Activated CD8-positive, alpha-beta T cell treated with anti-CD3 and anti-CD28 coated beads for 36 hours (primary cell): ENCODE data around the gene PRKCE. TPM values are rescaled to one million over a fixed set of nuclear protein-coding genes. Genes with fewer than 3 reads are reported as not detected.
"Not testable (repeated sequence)": the region's sequence is repeated elsewhere in the genome, so short reads cannot be mapped to it uniquely, and the experiment has no call there.

Source experiments
- ATAC-seq: fragments of 200-7000 bp; cut with Tn5 transposase; one replicate; pipeline ENCODE4 v1.10.0; 2021; ENCODE audit warnings: mild to moderate bottlenecking, moderate library complexity
- CTCF ChIA-PET: fragments of 350-600 bp; sonication (Branson Sonifier 250); formaldehyde crosslinking; loops from one replicate; lab custom pipeline; 2021; ENCODE audit warnings: antibody characterized with exemption; lab: Charles Lee
- POLR2A ChIA-PET: fragments of 350-600 bp; sonication (Branson Sonifier 250); formaldehyde crosslinking; loops from one replicate; lab custom pipeline; 2021; ENCODE audit warnings: antibody characterized with exemption; lab: Charles Lee
- DNase-seq: peaks from one replicate; pipeline ENCODE4 v3.0.0-alpha.2; 2020
- H3K27ac Mint-ChIP-seq: one replicate; pipeline ENCODE4 v1.8.0; 2021; ENCODE audit warnings: mild to moderate bottlenecking, mixed read lengths
- H3K27me3 Mint-ChIP-seq: one replicate; pipeline ENCODE4 v1.8.0; 2021; ENCODE audit warnings: mixed read lengths
- H3K36me3 Mint-ChIP-seq: one replicate; pipeline ENCODE4 v1.8.0; 2021; ENCODE audit warnings: low read depth, mixed read lengths
- H3K4me1 Mint-ChIP-seq: one replicate; pipeline ENCODE4 v1.8.0; 2021; ENCODE audit warnings: low read depth, mixed read lengths
- H3K4me3 Mint-ChIP-seq: one replicate; pipeline ENCODE4 v1.8.0; 2021; ENCODE audit warnings: mild to moderate bottlenecking, moderate library complexity, mixed read lengths
- H3K9me3 Mint-ChIP-seq: one replicate; pipeline ENCODE4 v1.8.0; 2021; ENCODE audit warnings: mixed read lengths
- CTCF ChIP-seq: fragments of 200-600 bp; IDR thresholded peaks from one replicate; pipeline ENCODE4 v1.8.0; 2022; ENCODE audit warnings: antibody characterized with exemption, mild to moderate bottlenecking
- intact Hi-C: fragments of 100-400 bp; cut with micrococcal nuclease; formaldehyde crosslinking; loops from one replicate; pipeline ENCODE4 v1.10.0; 2022
- total RNA-seq, 2 experiments: library from RNA; stranded (reverse); gene quantifications; one replicate each; pipeline ENCODE4 v1.2.3, GENCODE V29; 2021

Gene PRKCE
- total RNA-seq, 2 experiments from 2014 or later: 11.5 to 11.9 TPM

- ATAC-seq (peak; percentile 45), DNase-seq (no peak)
- Mint-ChIP-seq H3K9me3 (no peaks in the 10 kb centered on the region), H3K4me1 (peaks cover 29% of the 10 kb centered on the region), H3K4me3 (no peak overlapping the region), H3K36me3 (no peaks in the 10 kb centered on the region), H3K27ac (peak overlapping the region; percentile 51), H3K27me3 (peaks cover 1% of the 10 kb centered on the region)
- no peak for TF ChIP-seq CTCF
- ChIA-PET CTCF (interaction anchor here (1.2 kb wide), 1 partner anchor 22 kb away, joined by 3 read pairs; no protein-coding TSS in a partner anchor), POLR2A (no interaction called here)
- intact Hi-C loops: no loop called here
These were observed 548.7 kb downstream of the PRKCE start for GRCh38 chr2:46200100-46200690.

DNA sequence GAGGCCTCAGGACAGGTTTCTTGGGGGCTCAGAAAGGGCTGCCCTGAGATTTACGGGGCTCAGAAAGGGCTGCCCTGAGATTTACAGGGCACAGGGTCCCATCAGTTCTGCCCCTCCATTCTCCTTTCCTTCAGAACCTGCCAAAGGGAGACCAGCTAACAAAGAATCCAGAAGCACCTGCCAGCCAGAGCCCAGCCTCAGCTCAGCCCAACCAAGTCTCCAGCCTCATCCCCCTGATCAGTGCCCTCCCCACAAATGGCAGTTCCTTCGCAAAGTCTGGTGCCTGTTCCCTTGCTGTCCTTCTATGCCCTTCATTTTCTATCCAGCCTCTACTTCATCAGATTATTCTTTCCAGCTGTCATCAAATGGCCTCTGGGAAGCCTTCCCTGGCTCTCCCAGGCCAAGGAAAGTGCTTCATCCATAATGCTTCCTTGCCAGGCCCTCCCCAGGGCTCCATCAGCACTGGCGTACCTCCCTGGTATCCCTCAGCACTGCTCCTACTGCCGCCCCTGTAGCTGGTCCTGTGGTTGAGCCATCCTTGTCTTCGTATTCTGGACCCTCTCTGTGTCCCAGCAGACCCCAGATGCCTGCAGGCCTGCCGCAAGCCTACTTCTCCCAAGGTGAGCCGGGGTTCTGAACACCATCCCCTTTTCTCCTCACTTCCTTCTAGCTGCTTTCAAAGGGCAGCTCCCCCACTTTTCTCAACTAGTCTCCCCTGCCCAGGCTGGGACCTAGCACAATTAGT is 549.6 kb downstream of the PRKCE start:
- intact Hi-C loops: no loop called here
- Mint-ChIP-seq H3K4me1 (peaks cover 29% of the 10 kb centered on the region), H3K27me3 (peaks cover 1% of the 10 kb centered on the region), H3K27ac (peak overlapping the region; percentile 37), H3K4me3 (no peak overlapping the region), H3K9me3 (no peaks in the 10 kb centered on the region), H3K36me3 (no peaks in the 10 kb centered on the region)
- ChIA-PET CTCF (interaction anchor here (0.9 to 1.2 kb wide), 3 partner anchors 23 to 188 kb away, joined by 3 to 4 read pairs (median 3); no protein-coding TSS in a partner anchor), POLR2A (no interaction called here)
- no peak for ATAC-seq
- DNase-seq: no peak
- no peak for TF ChIP-seq CTCF

DNA sequence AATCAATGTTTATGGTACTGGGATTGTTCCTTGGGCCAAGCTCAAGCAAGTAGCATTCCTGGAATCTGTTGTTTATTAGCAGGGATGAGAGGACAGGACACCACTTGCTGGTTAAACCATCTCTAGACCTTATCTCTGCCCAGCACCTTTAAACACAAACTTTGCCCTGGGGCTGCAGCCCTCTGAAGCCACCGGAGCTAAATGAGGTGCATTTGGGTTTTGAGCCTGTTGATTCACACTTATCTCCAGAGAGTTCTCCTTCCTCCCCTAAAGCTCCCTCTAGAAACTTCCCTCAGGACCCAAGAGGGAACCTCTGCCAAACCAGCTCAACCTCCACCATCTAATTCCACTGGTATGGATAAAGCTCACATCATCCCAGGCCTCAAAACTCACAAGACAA is 551.0 kb downstream of the PRKCE start:
- H3K9me3 Mint-ChIP-seq: no peaks in the 10 kb centered on the region
- intact Hi-C loops: no loop called here
- CTCF ChIA-PET: interaction anchor here (1.1 kb wide), 1 partner anchor 125 kb away, joined by 3 read pairs; no protein-coding TSS in a partner anchor
- TF ChIP-seq CTCF: no peak
- no peak overlapping the region for H3K27ac Mint-ChIP-seq
- no peak overlapping the region for H3K4me3 Mint-ChIP-seq
- peaks cover 27% of the 10 kb centered on the region for H3K4me1 Mint-ChIP-seq
- DNase-seq (no peak), ATAC-seq (no peak)
- H3K27me3 Mint-ChIP-seq: peaks cover 1% of the 10 kb centered on the region
- POLR2A ChIA-PET: no interaction called here
- no peaks in the 10 kb centered on the region for H3K36me3 Mint-ChIP-seq

- Mint-ChIP-seq H3K9me3 (no peaks in the 10 kb centered on the region), H3K36me3 (no peaks in the 10 kb centered on the region), H3K4me3 (no peak overlapping the region), H3K27ac (peak overlapping the region; percentile 31), H3K4me1 (peaks cover 25% of the 10 kb centered on the region), H3K27me3 (peaks cover 1% of the 10 kb centered on the region)
- intact Hi-C loops: no loop called here
- ATAC-seq (peak; percentile 27), DNase-seq (peak; percentile 23)
- no peak for TF ChIP-seq CTCF
- ChIA-PET POLR2A (no interaction called here), CTCF (interaction anchor here (1.1 kb wide), 1 partner anchor 124 kb away, joined by 3 read pairs; no protein-coding TSS in a partner anchor)
These were observed 551.5 kb downstream of the PRKCE start for GRCh38 chr2:46202987-46203386.

DNA sequence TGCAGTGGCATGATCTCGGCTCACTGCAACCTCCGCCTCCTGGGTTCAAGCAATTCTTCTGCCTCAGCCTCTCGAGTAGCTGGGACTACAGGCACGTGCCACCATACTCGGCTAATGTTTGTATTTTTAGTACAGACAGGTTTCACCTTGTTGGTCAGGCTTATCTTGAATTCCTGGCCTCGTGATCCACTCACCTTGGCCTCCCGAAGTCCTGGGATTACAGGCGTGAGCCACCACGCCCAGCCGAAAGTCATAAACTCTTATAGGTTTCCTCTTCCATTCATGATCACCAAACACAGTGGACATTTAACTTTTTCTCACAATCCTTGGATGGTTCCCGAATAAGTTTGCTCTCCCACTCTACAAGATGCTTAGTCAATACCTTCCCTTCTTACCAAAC is 552.2 kb downstream of the PRKCE start:
- ATAC-seq, POLR2A ChIA-PET, H3K9me3 Mint-ChIP-seq, intact Hi-C loops, H3K4me3 Mint-ChIP-seq, H3K36me3 Mint-ChIP-seq, DNase-seq, H3K27me3 Mint-ChIP-seq, H3K27ac Mint-ChIP-seq: not testable (repeated sequence)
- CTCF ChIA-PET: interaction anchor here (1.3 kb wide), 1 partner anchor 13 kb away, joined by 3 read pairs; no protein-coding TSS in a partner anchor
- peaks cover 25% of the 10 kb centered on the region for H3K4me1 Mint-ChIP-seq
